ENCODE measurements around the gene PCGF2.

GRCh38 chr17:38738686-38739085, 9.4 kb downstream of the PCGF2 start:
- TF ChIP-seq SREBF2 (IDR thresholded peaks at IDR 0.05; ENCODE audit: low read length) (no peak), CTCF (IDR thresholded peaks at IDR 0.05 in 2 of 3, conservative IDR thresholded peaks at IDR 0.05 in 1 of 3; ENCODE audit: control insufficient read depth in 2 of 3, extremely low read depth in 1 of 3, insufficient read depth in 1 of 3, low read depth in 3 of 3, low read length in 3 of 3) (no peak), POLR2A (IDR thresholded peaks at IDR 0.05; ENCODE audit: low read depth, low read length) (no peak)

Data from GM12878 (cell line).